CD4-positive, alpha-beta memory T cell (primary cell): ENCODE measurements around the gene DOK5. TPM values are rescaled to one million over a fixed set of nuclear protein-coding genes. Genes with fewer than 3 reads are reported as not detected.
A peak's percentile ranks its signal among the peaks of the same experiment; 100 is the strongest.

Source experiments
- CTCF ChIA-PET: fragments of 350-600 bp; sonication (Branson Sonifier 250); formaldehyde crosslinking; loops from one replicate; lab custom pipeline; 2021; ENCODE audit warnings: inconsistent platforms; ENCODE audit not compliant: partially characterized antibody; lab: Charles Lee
- POLR2A ChIA-PET: fragments of 350-600 bp; sonication (Branson Sonifier 250); formaldehyde crosslinking; loops from one replicate; lab custom pipeline; 2021; ENCODE audit not compliant: partially characterized antibody; lab: Charles Lee
- DNase-seq, 5 donors: peaks; one replicate each; pipeline versions ENCODE4 v3.0.0 to v3.0.0-alpha.2; 2020 to 2022; ENCODE audit warnings: mixed read lengths in 1 of 5
- H3K27ac ChIP-seq: one replicate; pipeline ENCODE4 v1.7.0; 2013; ENCODE audit warnings: low read depth, low read length
- H3K27me3 ChIP-seq: 2 replicates; pipeline ENCODE4 v1.7.0; 2013; ENCODE audit warnings: mild to moderate bottlenecking, low read length, moderate library complexity; ENCODE audit not compliant: insufficient read depth
- H3K36me3 ChIP-seq: 2 replicates; pipeline ENCODE4 v1.7.0; 2013; ENCODE audit warnings: mild to moderate bottlenecking, low read length, moderate library complexity; ENCODE audit not compliant: insufficient read depth
- H3K4me1 ChIP-seq: 2 replicates; pipeline ENCODE4 v1.7.0; 2013; ENCODE audit warnings: mild to moderate bottlenecking, low read length, moderate library complexity; ENCODE audit not compliant: insufficient read depth
- H3K4me3 ChIP-seq, 2 donors: one replicate each; pipeline ENCODE4 v1.7.0; 2013; ENCODE audit warnings: low read length in 2 of 2, mild to moderate bottlenecking in 1 of 2
- H3K9me3 ChIP-seq, 2 donors: one replicate each; pipeline ENCODE4 v1.7.0; 2013; ENCODE audit warnings: low read length in 2 of 2, control low read depth in 1 of 2; ENCODE audit not compliant: control insufficient read depth in 1 of 2
- H3K27ac Mint-ChIP-seq, 7 donors: one replicate each; pipeline ENCODE4 v1.8.0; 2020 to 2021; ENCODE audit warnings: mixed read lengths in 7 of 7, mild to moderate bottlenecking in 6 of 7, inconsistent platforms in 3 of 7, moderate library complexity in 3 of 7
- H3K27me3 Mint-ChIP-seq, 2 donors: one replicate each; pipeline ENCODE4 v1.8.0; 2020 to 2021; ENCODE audit warnings: mixed read lengths in 2 of 2
- H3K36me3 Mint-ChIP-seq, 2 donors: one replicate each; pipeline ENCODE4 v1.8.0; 2020 to 2021; ENCODE audit warnings: mixed read lengths in 2 of 2, inconsistent platforms in 1 of 2, mild to moderate bottlenecking in 1 of 2
- H3K4me1 Mint-ChIP-seq, 4 donors: one replicate each; pipeline ENCODE4 v1.8.0; 2020 to 2021; ENCODE audit warnings: mixed read lengths in 4 of 4, mild to moderate bottlenecking in 1 of 4
- H3K4me3 Mint-ChIP-seq, 8 donors: one replicate each; pipeline ENCODE4 v1.8.0; 2020 to 2021; ENCODE audit warnings: mixed read lengths in 8 of 8, mild to moderate bottlenecking in 7 of 8, moderate library complexity in 6 of 8, inconsistent platforms in 3 of 8
- H3K9me3 Mint-ChIP-seq, 8 donors: one replicate each; pipeline ENCODE4 v1.8.0; 2020 to 2021; ENCODE audit warnings: mixed read lengths in 8 of 8, mild to moderate bottlenecking in 5 of 8, inconsistent platforms in 3 of 8, moderate library complexity in 1 of 8
- intact Hi-C: fragments of 100-400 bp; cut with micrococcal nuclease; formaldehyde crosslinking; loops from one replicate; pipeline ENCODE4 v1.15.1; 2023
- polyA plus RNA-seq, 2 donors: library from polyadenylated mRNA; unstranded; fragments of 300-500 nt; fragmentation: Illumina TruSeq; gene quantifications; one replicate each; pipeline ENCODE4 v1.2.3, GENCODE V29; 2021
- total RNA-seq, 2 experiments: library from RNA; stranded (reverse); gene quantifications; one replicate each; pipeline ENCODE4 v1.2.3, GENCODE V29; 2021

Gene DOK5
- total and polyA plus RNA-seq, 4 experiments from 2014 or later: not detected

DNA sequence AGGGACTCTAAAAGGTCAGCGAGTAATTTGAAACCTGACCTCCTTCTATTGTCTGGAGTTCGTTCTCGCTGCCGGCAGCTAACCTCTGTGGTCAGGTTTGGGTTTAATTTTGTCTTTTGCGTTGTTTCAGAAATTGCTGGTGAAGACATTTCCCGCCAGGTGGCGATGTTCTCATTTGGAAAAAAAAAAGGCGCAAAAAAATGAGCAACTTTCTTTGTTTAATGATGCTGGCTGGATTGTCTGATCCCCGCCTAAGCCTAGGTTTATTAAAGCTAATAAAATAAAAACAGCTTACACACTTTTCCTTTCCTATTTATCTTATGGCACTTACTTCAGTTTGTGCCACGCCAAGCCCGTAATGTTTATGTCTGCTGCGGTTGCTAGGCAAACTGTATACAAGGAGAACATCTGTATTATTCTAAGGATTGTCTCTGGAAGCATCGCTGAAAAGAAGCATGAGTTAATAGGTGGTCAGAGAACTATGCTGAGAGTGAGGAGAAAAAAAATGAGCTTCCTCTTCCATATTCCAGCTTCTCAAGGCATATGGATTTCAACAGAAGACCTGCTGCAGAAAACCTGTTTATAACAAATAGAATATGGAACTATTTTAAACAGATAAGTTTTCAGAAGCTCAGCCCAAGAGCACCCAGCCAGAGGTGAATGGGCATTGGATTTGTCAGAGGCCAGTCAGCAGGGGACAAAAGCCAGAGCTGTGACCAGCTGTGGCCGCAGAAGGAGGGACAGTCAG is 205.7 kb downstream of the DOK5 start:
- ChIA-PET POLR2A (no interaction called here), CTCF (interaction anchor here (1.4 to 3.1 kb wide), 2 partner anchors 13 to 38 kb away, joined by 3 to 11 read pairs; no protein-coding TSS in a partner anchor)
- intact Hi-C loops: no loop called here
- no peaks in the 10 kb centered on the region for H3K9me3 Mint-ChIP-seq
- H3K36me3 Mint-ChIP-seq: no peaks in the 10 kb centered on the region
- Histone ChIP-seq H3K9me3 (no peaks in the 10 kb centered on the region), H3K4me1 (no peaks in the 10 kb centered on the region), H3K4me3 (no peak overlapping the region), H3K36me3 (no peaks in the 10 kb centered on the region), H3K27ac (no peak overlapping the region), H3K27me3 (no peaks in the 10 kb centered on the region)
- DNase-seq: peak in 1 of 5 donors; percentile 1
- H3K27me3 Mint-ChIP-seq: peaks cover 4 to 18% of the 10 kb centered on the region in 2 donors
- H3K4me3 Mint-ChIP-seq: no peak overlapping the region
- H3K27ac Mint-ChIP-seq: no peak overlapping the region
- peaks cover 0 to 2% (median 0%) of the 10 kb centered on the region in 4 donors for H3K4me1 Mint-ChIP-seq

DNA sequence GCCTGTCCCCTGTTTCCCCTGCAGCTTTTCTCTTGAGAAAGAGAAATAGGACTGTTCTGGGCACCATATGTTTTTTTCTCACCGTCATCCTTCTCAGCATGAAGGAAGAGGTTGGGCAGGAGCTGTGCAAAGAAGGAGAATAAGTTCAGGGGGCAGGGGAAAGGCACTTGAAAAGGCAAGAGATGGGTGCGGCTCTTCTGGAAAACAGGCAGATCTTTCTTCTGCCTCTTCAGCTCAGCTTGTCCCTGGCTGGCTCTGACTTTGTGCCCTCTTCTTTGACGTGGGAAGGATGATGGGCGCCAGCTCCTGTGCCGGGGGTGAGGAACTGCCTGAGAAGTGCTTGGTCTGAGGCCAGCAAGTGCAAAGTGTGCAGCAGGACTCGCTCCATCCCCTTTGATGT is 206.5 kb downstream of the DOK5 start:
- no peaks in the 10 kb centered on the region for H3K4me1 ChIP-seq
- peaks cover 0 to 2% (median 0%) of the 10 kb centered on the region in 4 donors for H3K4me1 Mint-ChIP-seq
- no peaks in the 10 kb centered on the region for H3K36me3 ChIP-seq
- H3K9me3 ChIP-seq: no peaks in the 10 kb centered on the region
- H3K27me3 Mint-ChIP-seq: peaks cover 2 to 18% of the 10 kb centered on the region in 2 donors
- H3K27me3 ChIP-seq: no peaks in the 10 kb centered on the region
- no peak overlapping the region for H3K27ac Mint-ChIP-seq
- no peak overlapping the region for H3K27ac ChIP-seq
- DNase-seq: no peak
- H3K9me3 Mint-ChIP-seq: no peaks in the 10 kb centered on the region
- ChIA-PET POLR2A (no interaction called here), CTCF (interaction anchor here (0.7 to 3.1 kb wide), 2 partner anchors 14 to 1566 kb away, joined by 3 to 11 read pairs; no protein-coding TSS in a partner anchor)
- intact Hi-C loops: no loop called here
- H3K36me3 Mint-ChIP-seq: no peaks in the 10 kb centered on the region
- H3K4me3 Mint-ChIP-seq: no peak overlapping the region
- no peak overlapping the region for H3K4me3 ChIP-seq

DNA sequence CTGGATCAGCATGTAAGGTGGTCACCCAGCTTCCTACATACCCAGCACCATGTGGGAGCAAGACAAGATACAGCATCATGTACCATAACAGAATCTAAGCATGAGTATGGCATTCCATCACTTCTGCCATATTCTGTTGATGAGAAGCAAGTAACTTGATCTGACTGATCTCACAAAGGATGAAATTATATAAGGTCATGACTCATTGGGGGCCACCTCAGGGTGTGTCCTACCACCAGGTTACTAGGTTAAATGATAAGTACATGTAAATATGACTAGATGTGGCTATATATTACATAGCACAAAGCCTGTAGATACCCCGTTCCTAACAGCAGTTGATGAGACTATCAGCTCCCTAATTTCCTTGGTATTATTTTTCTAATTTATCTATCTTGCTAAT is 213.1 kb downstream of the DOK5 start:
- Histone ChIP-seq H3K27ac (no peak overlapping the region), H3K9me3 (no peaks in the 10 kb centered on the region), H3K27me3 (no peaks in the 10 kb centered on the region), H3K36me3 (no peaks in the 10 kb centered on the region), H3K4me1 (no peaks in the 10 kb centered on the region), H3K4me3 (no peak overlapping the region)
- ChIA-PET CTCF (no interaction called here), POLR2A (no interaction called here)
- H3K4me3 Mint-ChIP-seq: no peak overlapping the region
- H3K9me3 Mint-ChIP-seq: peaks cover 0 to 2% (median 0%) of the 10 kb centered on the region in 8 donors
- no peak for DNase-seq
- no peak overlapping the region for H3K27ac Mint-ChIP-seq
- no peaks in the 10 kb centered on the region for H3K36me3 Mint-ChIP-seq
- intact Hi-C loops: no loop called here
- H3K4me1 Mint-ChIP-seq: no peaks in the 10 kb centered on the region
- H3K27me3 Mint-ChIP-seq: peaks cover 0 to 14% of the 10 kb centered on the region in 2 donors

DNA sequence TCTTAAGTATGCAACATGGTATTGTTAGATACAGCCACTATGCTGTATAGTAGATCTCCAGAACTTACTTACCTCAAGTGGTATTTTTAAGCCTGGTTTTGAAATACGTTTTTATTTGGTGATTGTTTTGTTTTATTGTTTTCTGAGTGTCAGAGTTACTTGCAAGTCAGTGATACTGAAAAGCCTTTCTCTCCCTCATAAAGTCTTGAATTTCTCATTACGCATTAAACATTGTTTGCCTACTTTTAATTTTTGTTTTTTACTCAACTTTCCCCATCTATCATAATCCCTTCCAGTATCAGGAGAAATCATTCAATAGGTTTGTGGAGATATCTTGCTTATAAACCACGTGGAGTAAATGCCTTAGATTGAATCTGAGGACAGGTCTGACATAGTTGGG is 214.9 kb downstream of the DOK5 start:
- Histone ChIP-seq H3K4me3 (no peak overlapping the region), H3K9me3 (no peaks in the 10 kb centered on the region), H3K4me1 (no peaks in the 10 kb centered on the region), H3K36me3 (no peaks in the 10 kb centered on the region), H3K27ac (no peak overlapping the region), H3K27me3 (no peaks in the 10 kb centered on the region)
- Mint-ChIP-seq H3K27me3 (peaks cover 2 to 4% of the 10 kb centered on the region in 2 donors), H3K27ac (no peak overlapping the region), H3K36me3 (no peaks in the 10 kb centered on the region), H3K9me3 (peaks cover 0 to 2% (median 0%) of the 10 kb centered on the region in 8 donors), H3K4me1 (no peaks in the 10 kb centered on the region), H3K4me3 (no peak overlapping the region)
- ChIA-PET POLR2A (no interaction called here), CTCF (no interaction called here)
- no peak for DNase-seq
- intact Hi-C loops: no loop called here

DNA sequence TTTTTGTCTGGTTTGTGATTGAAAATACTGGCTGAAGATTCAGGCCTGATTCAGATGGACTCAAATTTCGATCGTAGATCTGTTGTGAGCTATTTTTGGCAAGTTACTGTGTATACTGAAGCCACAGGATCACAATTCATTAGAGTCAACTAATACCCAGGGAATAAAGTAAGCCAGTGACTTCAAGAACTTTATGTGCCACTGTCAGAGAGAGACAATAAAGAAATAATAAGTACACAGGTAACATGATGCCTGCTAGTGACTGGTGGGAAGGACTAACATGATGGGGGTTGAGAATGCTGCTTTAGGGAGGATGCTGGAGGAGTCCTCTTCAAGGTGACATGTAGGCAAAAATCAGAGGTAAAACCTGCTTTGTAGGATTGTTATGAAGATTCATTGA is 215.9 kb downstream of the DOK5 start:
- Histone ChIP-seq H3K27me3 (no peaks in the 10 kb centered on the region), H3K27ac (no peak overlapping the region), H3K36me3 (no peaks in the 10 kb centered on the region), H3K9me3 (no peaks in the 10 kb centered on the region), H3K4me1 (no peaks in the 10 kb centered on the region), H3K4me3 (no peak overlapping the region)
- no peak overlapping the region for H3K4me3 Mint-ChIP-seq
- CTCF ChIA-PET: no interaction called here
- intact Hi-C loops: no loop called here
- no peaks in the 10 kb centered on the region for H3K4me1 Mint-ChIP-seq
- no peaks in the 10 kb centered on the region for H3K36me3 Mint-ChIP-seq
- POLR2A ChIA-PET: no interaction called here
- H3K27me3 Mint-ChIP-seq: peaks cover 1 to 2% of the 10 kb centered on the region in 2 donors
- H3K9me3 Mint-ChIP-seq: peaks cover 0 to 3% (median 0%) of the 10 kb centered on the region in 8 donors
- H3K27ac Mint-ChIP-seq: no peak overlapping the region
- no peak for DNase-seq

DNA sequence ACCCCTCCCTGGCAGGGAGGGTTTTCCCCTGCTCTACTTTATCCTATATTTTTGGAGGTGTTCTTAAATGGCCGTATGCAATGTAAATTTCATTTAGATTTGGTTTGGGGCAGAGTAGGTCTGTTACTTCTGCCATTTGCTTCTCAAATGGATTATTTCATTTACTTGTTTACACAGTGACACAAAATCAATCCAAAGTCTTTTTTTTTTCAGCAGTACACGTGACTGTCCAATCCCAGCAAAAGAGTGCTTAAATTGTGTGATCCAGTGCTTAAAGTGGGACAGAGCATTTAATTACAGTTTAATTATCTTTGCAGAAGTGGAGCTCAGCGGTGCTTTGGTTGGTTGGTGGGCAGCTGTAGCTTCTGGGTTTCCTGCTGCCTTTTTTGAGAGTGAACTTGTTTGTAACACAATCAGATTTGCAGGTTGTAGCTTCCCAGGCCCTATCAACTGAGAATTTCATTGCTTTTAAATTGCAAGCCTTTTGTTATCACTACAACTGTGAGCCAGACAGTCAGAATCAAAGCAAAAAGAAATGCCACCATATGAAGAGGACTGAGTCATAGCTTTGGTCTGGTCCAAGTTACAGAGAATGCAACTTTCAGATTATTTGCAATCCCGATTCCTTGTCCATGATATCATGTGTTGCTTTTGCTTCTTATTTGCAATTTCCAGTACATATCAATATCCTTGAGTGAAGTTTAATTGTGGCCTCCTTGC is 216.9 kb downstream of the DOK5 start:
- H3K9me3 ChIP-seq: no peaks in the 10 kb centered on the region
- Mint-ChIP-seq H3K9me3 (peaks cover 0 to 3% (median 0%) of the 10 kb centered on the region in 8 donors), H3K4me1 (no peaks in the 10 kb centered on the region), H3K4me3 (no peak overlapping the region), H3K27ac (no peak overlapping the region), H3K36me3 (no peaks in the 10 kb centered on the region), H3K27me3 (peaks cover 2 to 3% of the 10 kb centered on the region in 2 donors)
- H3K27me3 ChIP-seq: no peaks in the 10 kb centered on the region
- ChIA-PET CTCF (no interaction called here), POLR2A (no interaction called here)
- DNase-seq: no peak
- intact Hi-C loops: no loop called here
- H3K4me3 ChIP-seq: no peak overlapping the region
- no peak overlapping the region for H3K27ac ChIP-seq
- no peaks in the 10 kb centered on the region for H3K36me3 ChIP-seq
- no peaks in the 10 kb centered on the region for H3K4me1 ChIP-seq

DNA sequence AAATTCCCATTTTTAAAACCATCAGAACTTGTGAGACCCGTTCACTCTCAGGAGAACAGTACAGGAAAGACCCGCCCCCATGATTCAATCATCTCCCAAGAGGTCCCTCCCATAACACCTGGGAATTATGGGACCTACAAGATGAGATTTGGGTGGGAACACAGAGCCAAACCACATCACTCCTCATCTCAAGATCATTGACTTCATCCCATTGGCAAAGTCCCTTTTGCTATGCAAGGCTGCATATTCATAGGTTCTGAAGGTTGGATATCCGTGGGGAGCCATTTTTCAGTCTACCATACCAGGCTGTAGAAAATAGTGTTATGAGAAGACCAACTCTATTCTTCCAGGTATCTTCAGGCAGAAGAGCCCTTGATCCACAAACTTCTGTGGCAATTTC is 219.1 kb downstream of the DOK5 start:
- Histone ChIP-seq H3K36me3 (no peaks in the 10 kb centered on the region), H3K4me1 (no peaks in the 10 kb centered on the region), H3K27me3 (no peaks in the 10 kb centered on the region), H3K27ac (no peak overlapping the region), H3K4me3 (no peak overlapping the region), H3K9me3 (no peaks in the 10 kb centered on the region)
- Mint-ChIP-seq H3K9me3 (peaks cover 0 to 3% (median 0%) of the 10 kb centered on the region in 8 donors), H3K4me1 (no peaks in the 10 kb centered on the region), H3K27ac (no peak overlapping the region), H3K36me3 (no peaks in the 10 kb centered on the region), H3K4me3 (no peak overlapping the region), H3K27me3 (peaks cover 2 to 3% of the 10 kb centered on the region in 2 donors)
- CTCF ChIA-PET: no interaction called here
- no peak for DNase-seq
- POLR2A ChIA-PET: no interaction called here
- intact Hi-C loops: no loop called here
